ENCODE measurements around the gene PLXNA4.

- TF ChIP-seq CTCF (conservative IDR thresholded peaks at IDR 0.05; ENCODE audit: low read depth in 2 of 2) = no peak
- no peak for TF ChIP-seq POLR2AphosphoS5 (IDR thresholded peaks at IDR 0.05; ENCODE audit: low read depth)
- no peak for TF ChIP-seq EZH2phosphoT487 (IDR thresholded peaks at IDR 0.05; ENCODE audit: unreplicated experiment)
- no peak for TF ChIP-seq JUNB (IDR thresholded peaks at IDR 0.05; ENCODE audit: unreplicated experiment)
- TF ChIP-seq EZH2 (IDR thresholded peaks at IDR 0.05; ENCODE audit: low read depth, unreplicated experiment) = no peak
- TF ChIP-seq REST (IDR thresholded peaks at IDR 0.05; ENCODE audit: unreplicated experiment) = no peak
- no peak for TF ChIP-seq ETS1 (IDR thresholded peaks at IDR 0.05)
- no peak for TF ChIP-seq CREB1 (CRISPR knock-in tag; IDR thresholded peaks at IDR 0.05; ENCODE audit: low read depth)
- TF ChIP-seq ZNF331 (CRISPR knock-in tag; IDR thresholded peaks at IDR 0.05; ENCODE audit: low read depth) = no peak
- TF ChIP-seq ZNF114 (CRISPR knock-in tag; IDR thresholded peaks at IDR 0.05) = no peak
- TF ChIP-seq ZNF462 (CRISPR knock-in tag; IDR thresholded peaks at IDR 0.05) = no peak
- no peak for TF ChIP-seq STAT1 (IDR thresholded peaks at IDR 0.05; ENCODE audit: unreplicated experiment)
Observed at GRCh38 chr7:132388688-132389087, 187.6 kb downstream of the PLXNA4 start.

Data from GM23338 (cell line).